ENCODE results near the gene DPPA5. TPM values are rescaled to one million over a fixed set of nuclear protein-coding genes. Genes with fewer than 3 reads are reported as not detected.
"Not testable (repeated sequence)": the region's sequence is repeated elsewhere in the genome, so short reads cannot be mapped to it uniquely, and the experiment has no call there.

Gene DPPA5
- total RNA-seq, result not detected
- long read RNA-seq, result 0 reads

GRCh38 chr6:73353636-73354593 is at the start of gene DPPA5:
Gene DPPA5 (minus strand): TSS chr6:73354276. CDS start chr6:73354225, 51 bp downstream.
- no peak within 1 kb of the TSS for H3K27ac ChIP-seq
- ATAC-seq (peak in 1 of 2 donors; percentile 34), DNase-seq (no peak)
- no peak for TF ChIP-seq CTCF (IDR thresholded peaks at IDR 0.05)
- peaks cover 13% of the 10 kb centered on the region for H3K27me3 ChIP-seq (ENCODE audit: low read depth)
- H3K4me3 ChIP-seq, result no peak within 1 kb of the TSS
- intact Hi-C loops (cut with DNase I), result no loop called here
- no peaks in the 10 kb centered on the region for H3K4me1 ChIP-seq
- no peaks in the 10 kb centered on the region for H3K9me3 ChIP-seq
- H3K36me3 ChIP-seq, result no peaks in the 10 kb centered on the region

GRCh38 chr6:73400656-73401055 is 46.6 kb upstream of the DPPA5 start:
- Histone ChIP-seq H3K27ac (no peak overlapping the region), H3K4me1 (no peaks in the 10 kb centered on the region), H3K27me3 (ENCODE audit: low read depth) (no peaks in the 10 kb centered on the region), H3K9me3 (no peaks in the 10 kb centered on the region), H3K4me3 (no peak overlapping the region), H3K36me3 (no peaks in the 10 kb centered on the region)
- no peak for TF ChIP-seq CTCF (IDR thresholded peaks at IDR 0.05)
- intact Hi-C loops (cut with DNase I), result no loop called here
- DNase-seq (no peak), ATAC-seq (no peak)

- intact Hi-C loops (cut with DNase I), result no loop called here
- Histone ChIP-seq H3K27ac (no peak overlapping the region), H3K36me3 (no peaks in the 10 kb centered on the region), H3K9me3 (no peaks in the 10 kb centered on the region), H3K4me3 (no peak overlapping the region), H3K4me1 (no peaks in the 10 kb centered on the region), H3K27me3 (ENCODE audit: low read depth) (no peaks in the 10 kb centered on the region)
- DNase-seq (no peak), ATAC-seq (no peak)
- TF ChIP-seq CTCF (IDR thresholded peaks at IDR 0.05), result no peak
These were observed 41.8 kb upstream of the DPPA5 start for GRCh38 chr6:73395875-73396274.

GRCh38 chr6:73394577-73395354 is 40.7 kb upstream of the DPPA5 start, which contains the start of gene DDX43:
Gene DDX43 (plus strand): TSS chr6:73394828. CDS start chr6:73394906, 78 bp downstream.
- H3K4me1 ChIP-seq, result no peaks in the 10 kb centered on the region
- ATAC-seq (peak; percentile 56 to 92), DNase-seq (peak; percentile 81)
- intact Hi-C loops (cut with DNase I), result no loop called here
- H3K9me3 ChIP-seq, result no peaks in the 10 kb centered on the region
- H3K36me3 ChIP-seq, result no peaks in the 10 kb centered on the region
- peak within 1 kb of the TSS; percentile 81 for H3K27ac ChIP-seq
- no peaks in the 10 kb centered on the region for H3K27me3 ChIP-seq (ENCODE audit: low read depth)
- TF ChIP-seq CTCF (IDR thresholded peaks at IDR 0.05), result no peak
- H3K4me3 ChIP-seq, result peak within 1 kb of the TSS; percentile 40

- TF ChIP-seq CTCF (IDR thresholded peaks at IDR 0.05), result no peak
- intact Hi-C loops (cut with DNase I), result no loop called here
- Histone ChIP-seq H3K4me3 (no peak overlapping the region), H3K4me1 (peaks cover 4% of the 10 kb centered on the region), H3K27ac (no peak overlapping the region), H3K27me3 (ENCODE audit: low read depth) (no peaks in the 10 kb centered on the region), H3K9me3 (no peaks in the 10 kb centered on the region), H3K36me3 (no peaks in the 10 kb centered on the region)
- ATAC-seq, result no peak
- no peak for DNase-seq
These were observed 39.2 kb upstream of the DPPA5 start for GRCh38 chr6:73393278-73393677.

- H3K4me3 ChIP-seq; H3K4me1 ChIP-seq; H3K27me3 ChIP-seq (ENCODE audit: low read depth); H3K9me3 ChIP-seq; H3K36me3 ChIP-seq; H3K27ac ChIP-seq; intact Hi-C loops (cut with DNase I); ATAC-seq: not testable (repeated sequence)
- peak; percentile 52 for DNase-seq
These were observed 38.1 kb upstream of the DPPA5 start for GRCh38 chr6:73392188-73392587.

All from lower lobe of right lung (tissue), 2 donors.